HEK293 (cell line): ENCODE data around the gene KCNQ2.

Source experiments
- BCL11A ChIP-seq: fragments of 450-650 bp; formaldehyde crosslinking; IDR thresholded peaks from 2 replicates; pipeline ENCODE4 v1.5.1; 2016; ENCODE audit warnings: low read depth, missing biosample characterization, missing genetic modification characterization
- CTCF ChIP-seq: fragments of 450-650 bp; formaldehyde crosslinking; IDR thresholded peaks from 2 replicates; pipeline ENCODE4 v1.5.1; 2016; ENCODE audit warnings: missing biosample characterization, missing genetic modification characterization
- EGR2 ChIP-seq: fragments of 450-650 bp; formaldehyde crosslinking; IDR thresholded peaks from 2 replicates; pipeline ENCODE4 v1.5.1; 2016; ENCODE audit warnings: low read depth, missing biosample characterization, missing genetic modification characterization
- ZBTB1 ChIP-seq: fragments of 450-650 bp; formaldehyde crosslinking; IDR thresholded peaks from 2 replicates; pipeline ENCODE4 v1.5.1; 2016; ENCODE audit warnings: missing biosample characterization, missing genetic modification characterization
- ZBTB11 ChIP-seq: fragments of 450-650 bp; formaldehyde crosslinking; conservative IDR thresholded peaks from 2 replicates; pipeline ENCODE4 v1.5.1; 2016; ENCODE audit warnings: low read depth, missing biosample characterization, missing genetic modification characterization
- ZBTB21 ChIP-seq: fragments of 450-650 bp; formaldehyde crosslinking; IDR thresholded peaks from 2 replicates; pipeline ENCODE4 v1.5.1; 2017; ENCODE audit warnings: missing biosample characterization, missing genetic modification characterization
- ZNF585B ChIP-seq: fragments of 450-650 bp; formaldehyde crosslinking; IDR thresholded peaks from 2 replicates; pipeline ENCODE4 v1.5.1; 2016; ENCODE audit warnings: missing biosample characterization, missing genetic modification characterization
- ZSCAN30 ChIP-seq: fragments of 450-650 bp; IDR thresholded peaks from 2 replicates; pipeline ENCODE4 v1.5.1; 2018; ENCODE audit warnings: missing biosample characterization, mild to moderate bottlenecking, missing genetic modification characterization, moderate library complexity
- TF ChIP-seq, protein P1 (sequence below): fragments of 450-650 bp; formaldehyde crosslinking; IDR thresholded peaks from 2 replicates; pipeline ENCODE4 v1.5.1; 2016; ENCODE audit warnings: missing biosample characterization, missing genetic modification characterization
- TF ChIP-seq, protein P2 (sequence below): IDR thresholded peaks from 2 replicates; pipeline ENCODE4 v1.6.1; 2011; ENCODE audit warnings: mild to moderate bottlenecking, low read depth, low read length, borderline replicate concordance

DNA sequence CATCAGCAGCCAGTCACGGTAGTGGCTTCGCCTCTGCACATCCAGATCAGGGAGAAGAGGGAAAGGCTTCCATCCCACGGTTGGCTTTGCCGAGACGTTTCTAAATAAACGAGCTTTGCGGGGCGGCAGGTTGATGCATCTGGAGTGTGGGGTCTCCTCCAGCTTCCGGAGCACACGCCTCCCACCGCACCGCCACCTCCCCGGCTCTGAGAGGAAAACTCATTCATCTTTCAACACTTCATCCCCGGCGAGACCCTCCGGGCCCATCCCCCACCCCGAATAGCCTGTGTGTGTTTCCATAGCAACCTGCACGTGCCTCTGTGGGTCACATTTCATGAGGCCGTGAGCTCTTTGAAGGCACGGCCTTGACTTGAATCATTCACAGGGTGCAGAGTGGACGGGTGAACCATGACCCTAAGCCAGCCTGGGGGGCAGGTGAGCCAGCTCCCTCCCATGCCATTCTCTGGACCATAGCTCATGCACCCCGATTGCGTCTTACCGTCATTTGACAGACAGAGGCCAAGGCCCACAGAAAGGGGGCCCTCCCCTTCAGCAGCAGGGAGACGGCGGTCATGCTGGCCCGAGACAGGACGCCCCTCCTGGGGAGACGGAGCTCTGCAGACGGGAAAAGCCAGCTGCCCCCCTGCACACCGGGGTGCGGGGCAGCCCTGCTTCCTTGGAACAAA is 95.1 kb downstream of the KCNQ2 start:
- TF ChIP-seq EGR2 = no peak
- TF ChIP-seq, protein P1, sequence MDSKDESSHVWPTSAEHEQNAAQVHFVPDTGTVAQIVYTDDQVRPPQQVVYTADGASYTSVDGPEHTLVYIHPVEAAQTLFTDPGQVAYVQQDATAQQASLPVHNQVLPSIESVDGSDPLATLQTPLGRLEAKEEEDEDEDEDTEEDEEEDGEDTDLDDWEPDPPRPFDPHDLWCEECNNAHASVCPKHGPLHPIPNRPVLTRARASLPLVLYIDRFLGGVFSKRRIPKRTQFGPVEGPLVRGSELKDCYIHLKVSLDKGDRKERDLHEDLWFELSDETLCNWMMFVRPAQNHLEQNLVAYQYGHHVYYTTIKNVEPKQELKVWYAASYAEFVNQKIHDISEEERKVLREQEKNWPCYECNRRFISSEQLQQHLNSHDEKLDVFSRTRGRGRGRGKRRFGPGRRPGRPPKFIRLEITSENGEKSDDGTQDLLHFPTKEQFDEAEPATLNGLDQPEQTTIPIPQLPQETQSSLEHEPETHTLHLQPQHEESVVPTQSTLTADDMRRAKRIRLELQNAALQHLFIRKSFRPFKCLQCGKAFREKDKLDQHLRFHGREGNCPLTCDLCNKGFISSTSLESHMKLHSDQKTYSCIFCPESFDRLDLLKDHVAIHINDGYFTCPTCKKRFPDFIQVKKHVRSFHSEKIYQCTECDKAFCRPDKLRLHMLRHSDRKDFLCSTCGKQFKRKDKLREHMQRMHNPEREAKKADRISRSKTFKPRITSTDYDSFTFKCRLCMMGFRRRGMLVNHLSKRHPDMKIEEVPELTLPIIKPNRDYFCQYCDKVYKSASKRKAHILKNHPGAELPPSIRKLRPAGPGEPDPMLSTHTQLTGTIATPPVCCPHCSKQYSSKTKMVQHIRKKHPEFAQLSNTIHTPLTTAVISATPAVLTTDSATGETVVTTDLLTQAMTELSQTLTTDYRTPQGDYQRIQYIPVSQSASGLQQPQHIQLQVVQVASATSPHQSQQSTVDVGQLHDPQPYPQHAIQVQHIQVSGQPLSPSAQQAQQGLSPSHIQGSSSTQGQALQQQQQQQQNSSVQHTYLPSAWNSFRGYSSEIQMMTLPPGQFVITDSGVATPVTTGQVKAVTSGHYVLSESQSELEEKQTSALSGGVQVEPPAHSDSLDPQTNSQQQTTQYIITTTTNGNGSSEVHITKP = no peak
- TF ChIP-seq ZNF585B (tag by site-specific recombination) = no peak
- no peak for TF ChIP-seq ZBTB21 (tag by site-specific recombination)
- no peak for TF ChIP-seq CTCF (tag by site-specific recombination)
- TF ChIP-seq, protein P2, sequence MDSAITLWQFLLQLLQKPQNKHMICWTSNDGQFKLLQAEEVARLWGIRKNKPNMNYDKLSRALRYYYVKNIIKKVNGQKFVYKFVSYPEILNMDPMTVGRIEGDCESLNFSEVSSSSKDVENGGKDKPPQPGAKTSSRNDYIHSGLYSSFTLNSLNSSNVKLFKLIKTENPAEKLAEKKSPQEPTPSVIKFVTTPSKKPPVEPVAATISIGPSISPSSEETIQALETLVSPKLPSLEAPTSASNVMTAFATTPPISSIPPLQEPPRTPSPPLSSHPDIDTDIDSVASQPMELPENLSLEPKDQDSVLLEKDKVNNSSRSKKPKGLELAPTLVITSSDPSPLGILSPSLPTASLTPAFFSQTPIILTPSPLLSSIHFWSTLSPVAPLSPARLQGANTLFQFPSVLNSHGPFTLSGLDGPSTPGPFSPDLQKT = no peak
- no peak for TF ChIP-seq ZSCAN30 (tag by site-specific recombination)
- TF ChIP-seq ZBTB1 = no peak
- no peak for TF ChIP-seq BCL11A (tag by site-specific recombination)
- TF ChIP-seq ZBTB11 (tag by site-specific recombination) = no peak
